ENCODE results near the gene PITPNM1. TPM values are rescaled to one million over a fixed set of nuclear protein-coding genes. Genes with fewer than 3 reads are reported as not detected.

Gene PITPNM1
- total RNA-seq, 2 experiments from 2014 or later, result 90.0 to 94.8 TPM

- POLR2A ChIA-PET, result interaction anchor here (0.7 to 8.5 kb wide), 15 partner anchors 14 to 187 kb away, joined by 3 to 131 read pairs (median 10); partner anchors contain the start of genes AIP, CORO1B, POLD4 and PPP1CA
- H3K4me1 Mint-ChIP-seq (ENCODE audit: low read depth), result peaks cover 49% of the 10 kb centered on the region
- H3K9me3 Mint-ChIP-seq, result no peaks in the 10 kb centered on the region
These were observed 40.6 kb downstream of the PITPNM1 start for GRCh38 chr11:67464411-67465188.

DNA sequence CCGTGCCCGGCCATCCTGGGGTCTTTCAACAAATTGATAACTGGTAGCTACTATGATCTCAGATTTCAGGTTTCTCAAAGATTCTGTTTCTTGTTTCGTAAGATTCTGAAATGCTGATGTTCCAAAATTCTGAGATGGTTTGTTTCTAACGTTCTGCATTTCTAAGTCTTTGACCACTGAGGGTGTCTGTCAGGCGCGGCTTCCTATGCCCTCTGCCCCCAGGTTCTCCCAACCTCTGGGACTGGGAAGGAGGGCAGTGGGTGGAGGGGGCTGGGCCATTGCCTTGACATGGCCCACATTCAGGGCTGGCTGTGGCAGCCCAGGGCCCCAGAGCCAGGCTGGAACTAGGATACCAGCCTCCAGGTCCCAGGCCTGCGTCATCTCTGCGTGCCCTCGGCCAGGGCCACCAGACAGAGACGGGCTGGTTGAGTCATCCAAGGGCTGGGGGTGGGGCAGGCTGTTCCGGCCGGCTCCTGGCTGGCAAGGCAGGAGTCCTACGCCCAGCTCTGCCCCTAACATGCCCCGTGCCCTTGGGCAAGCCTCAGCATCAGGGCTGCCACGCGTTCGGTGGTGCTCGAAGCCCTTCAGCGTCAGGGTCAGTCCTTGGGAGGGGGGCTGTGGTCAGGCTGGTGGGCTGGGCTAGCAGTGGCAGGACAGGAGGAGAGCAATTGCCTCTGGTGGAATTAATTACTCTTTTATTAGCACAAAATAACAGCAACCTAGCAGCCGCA, 41.3 kb downstream of the PITPNM1 start:
- peaks cover 6% of the 10 kb centered on the region for H3K36me3 ChIP-seq (ENCODE audit: insufficient read depth, low read length)
- ATAC-seq (ENCODE audit: poor library complexity) (no peak), DNase-seq (peak in 2 of 14 experiments; percentile 56 to 70)
- Mint-ChIP-seq H3K4me1 (ENCODE audit: low read depth) (peaks cover 45% of the 10 kb centered on the region), H3K4me3 (peak overlapping the region; percentile 89), H3K27ac (peak overlapping the region; percentile 93), H3K36me3 (ENCODE audit: low read depth) (no peaks in the 10 kb centered on the region), H3K27me3 (no peaks in the 10 kb centered on the region), H3K9me3 (no peaks in the 10 kb centered on the region)
- TF ChIP-seq, protein P1, sequence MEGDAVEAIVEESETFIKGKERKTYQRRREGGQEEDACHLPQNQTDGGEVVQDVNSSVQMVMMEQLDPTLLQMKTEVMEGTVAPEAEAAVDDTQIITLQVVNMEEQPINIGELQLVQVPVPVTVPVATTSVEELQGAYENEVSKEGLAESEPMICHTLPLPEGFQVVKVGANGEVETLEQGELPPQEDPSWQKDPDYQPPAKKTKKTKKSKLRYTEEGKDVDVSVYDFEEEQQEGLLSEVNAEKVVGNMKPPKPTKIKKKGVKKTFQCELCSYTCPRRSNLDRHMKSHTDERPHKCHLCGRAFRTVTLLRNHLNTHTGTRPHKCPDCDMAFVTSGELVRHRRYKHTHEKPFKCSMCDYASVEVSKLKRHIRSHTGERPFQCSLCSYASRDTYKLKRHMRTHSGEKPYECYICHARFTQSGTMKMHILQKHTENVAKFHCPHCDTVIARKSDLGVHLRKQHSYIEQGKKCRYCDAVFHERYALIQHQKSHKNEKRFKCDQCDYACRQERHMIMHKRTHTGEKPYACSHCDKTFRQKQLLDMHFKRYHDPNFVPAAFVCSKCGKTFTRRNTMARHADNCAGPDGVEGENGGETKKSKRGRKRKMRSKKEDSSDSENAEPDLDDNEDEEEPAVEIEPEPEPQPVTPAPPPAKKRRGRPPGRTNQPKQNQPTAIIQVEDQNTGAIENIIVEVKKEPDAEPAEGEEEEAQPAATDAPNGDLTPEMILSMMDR (IDR thresholded peaks at IDR 0.05), result no peak
- peak overlapping the region; percentile 63 to 89 for H3K27ac ChIP-seq (ENCODE audit: low read depth in 1 of 2, low read length in 2 of 2)
- peak overlapping the region; percentile 81 for H3K4me3 ChIP-seq (ENCODE audit: low read length)
- ChIA-PET POLR2A (interaction anchor here (0.6 to 8.5 kb wide), 5 partner anchors 21 to 166 kb away, joined by 3 to 131 read pairs (median 7); partner anchors contain the start of genes AIP, NUDT8 and PTPRCAP), CTCF (no interaction called here)
- intact Hi-C loops (cut with DNase I, micrococcal nuclease), result loop anchor here (1.0 to 2.0 kb wide), 4 partner anchors 17 to 44 kb away; partner anchors contain the start of genes CDK2AP2 (in 1 of the 2) and RPS6KB2 (in 1 of the 2)
- H3K9me3 ChIP-seq (ENCODE audit: control insufficient read depth in 1 of 2, insufficient read depth in 1 of 2, low read length in 2 of 2), result no peaks in the 10 kb centered on the region
- H3K27me3 ChIP-seq (ENCODE audit: control insufficient read depth in 1 of 2, insufficient read depth in 2 of 2, low read length in 2 of 2), result no peaks in the 10 kb centered on the region
- peaks cover 51% of the 10 kb centered on the region for H3K4me1 ChIP-seq (ENCODE audit: insufficient read depth, low read length)

More at GRCh38 chr11:67464411-67465188, 40.6 kb downstream of the PITPNM1 start:
- Mint-ChIP-seq H3K36me3 (ENCODE audit: low read depth) (no peaks in the 10 kb centered on the region), H3K27ac (peak overlapping the region; percentile 93), H3K27me3 (no peaks in the 10 kb centered on the region), H3K4me3 (peak overlapping the region; percentile 89)
- DNase-seq (peak; percentile 87 to 97 (median 93)), ATAC-seq (ENCODE audit: poor library complexity) (peak; percentile 81)
- TF ChIP-seq, protein P1 (IDR thresholded peaks at IDR 0.05), result no peak
- intact Hi-C loops (cut with DNase I, micrococcal nuclease), result loop anchor here (1.0 to 5.0 kb wide), 5 partner anchors 18 to 47 kb away; partner anchors contain the start of genes CARNS1 (in 1 of the 2), CDK2AP2 (in 1 of the 2) and RPS6KB2 (in 1 of the 2)
- H3K9me3 ChIP-seq (ENCODE audit: control insufficient read depth in 1 of 2, insufficient read depth in 1 of 2, low read length in 2 of 2), result no peaks in the 10 kb centered on the region
- no peaks in the 10 kb centered on the region for H3K27me3 ChIP-seq (ENCODE audit: control insufficient read depth in 1 of 2, insufficient read depth in 2 of 2, low read length in 2 of 2)
- peak overlapping the region; percentile 87 to 89 for H3K27ac ChIP-seq (ENCODE audit: low read depth in 1 of 2, low read length in 2 of 2)
- peak overlapping the region; percentile 81 for H3K4me3 ChIP-seq (ENCODE audit: low read length)
- CTCF ChIA-PET, result interaction anchor here (0.7 to 1.1 kb wide), 3 partner anchors 18 to 67 kb away, joined by 3 to 4 read pairs (median 4); partner anchors contain the start of gene AIP
- peaks cover 6% of the 10 kb centered on the region for H3K36me3 ChIP-seq (ENCODE audit: insufficient read depth, low read length)
- peaks cover 57% of the 10 kb centered on the region for H3K4me1 ChIP-seq (ENCODE audit: insufficient read depth, low read length)

DNA sequence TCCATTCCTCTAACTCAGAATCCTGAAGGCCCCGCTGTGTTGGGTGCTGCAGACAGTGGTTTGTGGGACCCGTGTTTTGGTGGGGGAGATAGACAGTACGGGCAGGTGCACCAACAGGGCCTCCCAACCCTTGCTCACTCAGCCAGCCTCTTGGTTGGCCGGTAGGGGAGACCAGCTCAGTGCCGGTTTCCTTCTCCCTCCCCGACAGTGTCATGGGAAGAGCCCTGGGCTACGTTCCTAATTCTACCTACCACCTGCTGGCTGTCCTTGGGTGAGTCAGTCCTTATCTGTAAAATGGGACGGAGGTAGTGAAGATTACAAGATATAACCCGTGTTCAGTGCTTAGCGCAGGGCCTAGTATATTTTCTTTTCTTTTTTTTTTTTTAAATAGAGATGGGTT, 42.0 kb downstream of the PITPNM1 start:
- DNase-seq (peak in 1 of 14 experiments; percentile 21), ATAC-seq (ENCODE audit: poor library complexity) (no peak)
- H3K9me3 Mint-ChIP-seq, result no peaks in the 10 kb centered on the region
- peak overlapping the region; percentile 39 for H3K27ac Mint-ChIP-seq
- no peaks in the 10 kb centered on the region for H3K36me3 Mint-ChIP-seq (ENCODE audit: low read depth)
- Histone ChIP-seq H3K4me3 (ENCODE audit: low read length) (no peak overlapping the region), H3K4me1 (ENCODE audit: insufficient read depth, low read length) (peaks cover 45% of the 10 kb centered on the region), H3K27ac (ENCODE audit: low read depth in 1 of 2, low read length in 2 of 2) (no peak overlapping the region), H3K27me3 (ENCODE audit: control insufficient read depth in 1 of 2, insufficient read depth in 2 of 2, low read length in 2 of 2) (no peaks in the 10 kb centered on the region), H3K9me3 (ENCODE audit: control insufficient read depth in 1 of 2, insufficient read depth in 1 of 2, low read length in 2 of 2) (no peaks in the 10 kb centered on the region), H3K36me3 (ENCODE audit: insufficient read depth, low read length) (peaks cover 6% of the 10 kb centered on the region)
- H3K4me3 Mint-ChIP-seq, result peak overlapping the region; percentile 30
- TF ChIP-seq, protein P1 (IDR thresholded peaks at IDR 0.05), result no peak
- intact Hi-C loops (cut with DNase I, micrococcal nuclease), result no loop called here
- POLR2A ChIA-PET, result interaction anchor here (0.6 to 8.5 kb wide), 4 partner anchors 18 to 166 kb away, joined by 3 to 102 read pairs (median 6); partner anchors contain the start of genes AIP, NUDT8 and PTPRCAP
- H3K27me3 Mint-ChIP-seq, result no peaks in the 10 kb centered on the region
- CTCF ChIA-PET, result no interaction called here
- peaks cover 41% of the 10 kb centered on the region for H3K4me1 Mint-ChIP-seq (ENCODE audit: low read depth)

Data from CD4-positive, alpha-beta T cell (primary cell).